MM.1S (cell line): ENCODE data around the gene SH3BP5L.

ENCODE experiments used
- DNase-seq: peaks from one replicate; pipeline ENCODE4 v3.0.0-alpha.2; 2015
- H2AFZ ChIP-seq: fragments of 300-600 bp; sonication (generic); 2 replicates; pipeline ENCODE4 v1.6.0; 2016; ENCODE audit warnings: antibody characterized with exemption, low read length
- H3F3A ChIP-seq: fragments of 300-600 bp; sonication (generic); 2 replicates; pipeline ENCODE4 v1.6.1; 2016; ENCODE audit warnings: mild to moderate bottlenecking, antibody characterized with exemption, low read length, moderate library complexity, mixed read lengths; ENCODE audit not compliant: insufficient read depth
- H3K27ac ChIP-seq: fragments of 300-600 bp; sonication (generic); 2 replicates; pipeline ENCODE4 v1.5.1; 2016; ENCODE audit warnings: mild to moderate bottlenecking, low read length
- H3K27me3 ChIP-seq: fragments of 300-600 bp; sonication (generic); replicated peaks from 2 replicates; pipeline ENCODE4 v1.6.0; 2016; ENCODE audit warnings: low read length; ENCODE audit not compliant: insufficient read depth
- H3K36me3 ChIP-seq: fragments of 300-600 bp; sonication (generic); replicated peaks from 2 replicates; pipeline ENCODE4 v1.6.1; 2016; ENCODE audit warnings: mild to moderate bottlenecking, low read length, mixed read lengths; ENCODE audit not compliant: insufficient read depth
- H3K4me1 ChIP-seq: fragments of 300-600 bp; sonication (generic); 2 replicates; pipeline ENCODE4 v1.6.1; 2016; ENCODE audit warnings: low read length, mixed read lengths
- H3K4me2 ChIP-seq: fragments of 300-600 bp; sonication (generic); 2 replicates; pipeline ENCODE4 v1.6.0; 2016; ENCODE audit warnings: low read depth, low read length
- H3K4me3 ChIP-seq: fragments of 300-600 bp; sonication (generic); 2 replicates; pipeline ENCODE4 v1.5.1; 2016; ENCODE audit warnings: low read length, mixed read lengths
- H3K79me2 ChIP-seq: fragments of 300-600 bp; sonication (generic); 2 replicates; pipeline ENCODE4 v1.6.1; 2016; ENCODE audit warnings: mixed run types, low read length, mixed read lengths
- H3K9ac ChIP-seq: fragments of 300-600 bp; sonication (generic); 2 replicates; pipeline ENCODE4 v1.6.1; 2016; ENCODE audit warnings: low read length, mixed read lengths
- H3K9me2 ChIP-seq: fragments of 300-600 bp; sonication (generic); replicated peaks from 2 replicates; pipeline ENCODE4 v1.6.1; 2016; ENCODE audit warnings: mild to moderate bottlenecking, low read length, mixed read lengths; ENCODE audit not compliant: insufficient read depth
- H3K9me3 ChIP-seq: fragments of 300-600 bp; sonication (generic); replicated peaks from 2 replicates; pipeline ENCODE4 v1.6.1; 2016; ENCODE audit warnings: mild to moderate bottlenecking, low read length, mixed read lengths; ENCODE audit not compliant: insufficient read depth
- H4K20me1 ChIP-seq: fragments of 300-600 bp; sonication (generic); 2 replicates; pipeline ENCODE4 v1.6.1; 2016; ENCODE audit warnings: mild to moderate bottlenecking, low read length, moderate library complexity, mixed read lengths; ENCODE audit not compliant: insufficient read depth
- EZH2 ChIP-seq: fragments of 300-600 bp; sonication (generic); optimal IDR thresholded peaks from 2 replicates; pipeline ENCODE3; 2017; ENCODE audit warnings: low read depth, mild to moderate bottlenecking, antibody characterized with exemption, low read length, mixed read lengths
- EZH2phosphoT487 ChIP-seq: fragments of 300-600 bp; sonication (generic); IDR thresholded peaks from 2 replicates; pipeline ENCODE4 v1.6.1; 2018; ENCODE audit warnings: antibody characterized with exemption, low read length
- TF ChIP-seq, protein P1 (sequence below): fragments of 300-600 bp; sonication (generic); IDR thresholded peaks from 2 replicates; pipeline ENCODE4 v1.5.1; 2016; ENCODE audit warnings: antibody characterized with exemption, low read length, mixed read lengths

The SH3BP5L gene

DNA sequence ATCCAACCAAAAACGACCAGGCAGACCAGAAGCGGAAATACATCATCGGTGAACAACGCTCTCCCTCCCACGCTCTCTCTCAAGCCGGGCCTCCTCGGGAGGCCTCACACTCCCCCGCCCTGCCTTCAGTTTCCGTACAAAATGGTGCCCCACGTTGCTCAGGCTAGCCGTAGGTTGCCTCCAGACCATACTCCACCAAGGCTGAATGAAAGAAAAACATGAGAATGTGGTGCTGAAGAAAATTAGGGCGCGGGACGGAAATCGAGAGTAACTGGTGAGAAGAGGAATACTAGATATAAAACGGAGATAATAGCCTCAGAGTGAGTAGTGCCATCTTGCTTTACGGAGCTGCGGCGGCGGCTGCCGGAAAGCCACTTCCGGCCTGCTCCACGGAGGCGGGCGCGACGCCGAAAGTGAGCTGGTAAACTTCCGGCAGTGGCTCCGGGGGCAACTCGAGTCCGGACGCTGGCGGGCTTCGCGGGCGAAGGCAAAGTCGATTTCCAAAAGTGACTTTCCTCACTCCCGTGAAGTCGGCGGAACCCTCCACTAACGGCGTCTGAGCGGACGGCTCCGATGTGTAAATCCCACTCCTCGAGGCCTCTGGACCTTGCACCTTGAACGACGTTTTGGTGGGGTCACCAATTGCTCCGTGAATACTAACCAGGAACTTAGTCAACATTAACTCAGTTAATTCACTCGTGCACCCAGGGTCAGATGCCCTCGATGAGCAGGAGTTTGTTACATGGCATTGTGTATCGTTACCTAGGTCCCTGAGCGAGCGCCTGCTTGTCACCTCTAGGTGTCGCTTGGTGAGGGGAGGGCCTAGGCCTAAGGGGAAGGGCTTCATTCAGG lies at the start of gene SH3BP5L:
Gene SH3BP5L (minus strand): TSS at position 7 of the 852 bp plus-strand sequence. CDS start 980 bp downstream, outside the sequence.
- H3K4me3 ChIP-seq, result peak within 1 kb of the TSS; percentile 84
- 0 out of 2 replicates have a peak, but pooled peaks cover 4% of the 10 kb centered on the region for H3K27me3 ChIP-seq
- TF ChIP-seq, protein P1, sequence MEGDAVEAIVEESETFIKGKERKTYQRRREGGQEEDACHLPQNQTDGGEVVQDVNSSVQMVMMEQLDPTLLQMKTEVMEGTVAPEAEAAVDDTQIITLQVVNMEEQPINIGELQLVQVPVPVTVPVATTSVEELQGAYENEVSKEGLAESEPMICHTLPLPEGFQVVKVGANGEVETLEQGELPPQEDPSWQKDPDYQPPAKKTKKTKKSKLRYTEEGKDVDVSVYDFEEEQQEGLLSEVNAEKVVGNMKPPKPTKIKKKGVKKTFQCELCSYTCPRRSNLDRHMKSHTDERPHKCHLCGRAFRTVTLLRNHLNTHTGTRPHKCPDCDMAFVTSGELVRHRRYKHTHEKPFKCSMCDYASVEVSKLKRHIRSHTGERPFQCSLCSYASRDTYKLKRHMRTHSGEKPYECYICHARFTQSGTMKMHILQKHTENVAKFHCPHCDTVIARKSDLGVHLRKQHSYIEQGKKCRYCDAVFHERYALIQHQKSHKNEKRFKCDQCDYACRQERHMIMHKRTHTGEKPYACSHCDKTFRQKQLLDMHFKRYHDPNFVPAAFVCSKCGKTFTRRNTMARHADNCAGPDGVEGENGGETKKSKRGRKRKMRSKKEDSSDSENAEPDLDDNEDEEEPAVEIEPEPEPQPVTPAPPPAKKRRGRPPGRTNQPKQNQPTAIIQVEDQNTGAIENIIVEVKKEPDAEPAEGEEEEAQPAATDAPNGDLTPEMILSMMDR, result peak; percentile 97
- no peak for TF ChIP-seq EZH2
- DNase-seq, result peak; percentile 98
- no peaks in the 10 kb centered on the region for H3K36me3 ChIP-seq
- H3K79me2 ChIP-seq, result peaks cover 43% of the 10 kb centered on the region
- H3F3A ChIP-seq, result peaks cover 19% of the 10 kb centered on the region
- H4K20me1 ChIP-seq, result no peaks in the 10 kb centered on the region
- no peaks in the 10 kb centered on the region for H3K9me3 ChIP-seq
- H2AFZ ChIP-seq, result peak within 1 kb of the TSS; percentile 92
- peak within 1 kb of the TSS; percentile 92 for H3K9ac ChIP-seq
- H3K4me1 ChIP-seq, result peaks cover 36% of the 10 kb centered on the region
- peak within 1 kb of the TSS; percentile 68 for H3K4me2 ChIP-seq
- H3K27ac ChIP-seq, result peak within 1 kb of the TSS; percentile 86
- H3K9me2 ChIP-seq, result no peaks in the 10 kb centered on the region

DNA sequence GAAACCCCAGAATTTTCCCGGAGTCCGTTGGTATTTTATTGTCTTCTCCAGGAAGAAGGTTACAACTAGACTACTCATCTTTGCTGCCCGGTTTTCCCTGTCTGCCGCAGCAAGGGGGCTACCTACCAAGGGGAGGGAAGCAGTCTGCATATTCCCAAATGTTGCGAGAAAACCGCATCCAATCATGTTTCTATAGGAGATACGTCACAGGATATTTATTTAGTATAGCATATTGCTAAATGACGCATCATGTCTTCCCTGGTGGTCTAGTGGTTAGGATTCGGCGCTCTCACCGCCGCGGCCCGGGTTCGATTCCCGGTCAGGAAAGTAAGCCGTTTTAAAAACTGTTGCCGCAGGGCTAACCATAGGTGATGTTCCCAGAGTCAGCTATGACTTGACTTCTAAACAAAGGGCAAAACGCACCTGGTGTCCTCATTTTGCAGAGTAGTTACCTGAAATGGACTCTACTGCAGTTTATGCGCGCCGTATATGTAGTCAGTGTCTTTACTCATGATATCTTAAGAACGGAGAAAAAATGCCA lies 48.3 kb upstream of the SH3BP5L start:
- H3K27ac ChIP-seq, result peak overlapping the region; percentile 83
- H4K20me1 ChIP-seq, result no peaks in the 10 kb centered on the region
- H2AFZ ChIP-seq, result peak overlapping the region; percentile 91
- H3K79me2 ChIP-seq, result no peaks in the 10 kb centered on the region
- H3K4me2 ChIP-seq, result peak overlapping the region; percentile 64; the same call in 1 of the 2 replicates
- TF ChIP-seq, protein P1, result no peak
- TF ChIP-seq EZH2, result no peak
- peak; percentile 94 for DNase-seq
- no peaks in the 10 kb centered on the region for H3K9me2 ChIP-seq
- no peaks in the 10 kb centered on the region for H3K9me3 ChIP-seq
- H3F3A ChIP-seq, result peaks cover 32% of the 10 kb centered on the region
- peak overlapping the region; percentile 71 for H3K9ac ChIP-seq
- H3K36me3 ChIP-seq, result no peaks in the 10 kb centered on the region
- no peaks in the 10 kb centered on the region for H3K27me3 ChIP-seq
- 0 out of 2 replicates have a peak, but pooled peaks cover 3% of the 10 kb centered on the region for H3K4me1 ChIP-seq
- peak overlapping the region; percentile 80 for H3K4me3 ChIP-seq

- H3K79me2 ChIP-seq, result no peaks in the 10 kb centered on the region
- peak; percentile 97 for DNase-seq
- TF ChIP-seq EZH2phosphoT487 (no peak), EZH2 (no peak)
- no peaks in the 10 kb centered on the region for H3K27me3 ChIP-seq
- H3F3A ChIP-seq, result peaks cover 32% of the 10 kb centered on the region
- H2AFZ ChIP-seq, result peak overlapping the region; percentile 91
- no peaks in the 10 kb centered on the region for H3K9me2 ChIP-seq
- peak overlapping the region; percentile 64 for H3K4me2 ChIP-seq
- peak overlapping the region; percentile 83 for H3K27ac ChIP-seq
- H3K9me3 ChIP-seq, result no peaks in the 10 kb centered on the region
- peak overlapping the region; percentile 71 for H3K9ac ChIP-seq
- H3K36me3 ChIP-seq, result no peaks in the 10 kb centered on the region
- peak overlapping the region; percentile 80 for H3K4me3 ChIP-seq
- 0 out of 2 replicates have a peak, but pooled peaks cover 3% of the 10 kb centered on the region for H3K4me1 ChIP-seq
- H4K20me1 ChIP-seq, result no peaks in the 10 kb centered on the region
Observed at GRCh38 chr1:248873409-248873992, 47.8 kb upstream of the SH3BP5L start.
